ENCODE data around the gene SP100. TPM values are rescaled to one million over a fixed set of nuclear protein-coding genes. Genes with fewer than 3 reads are reported as not detected.
"Not testable (repeated sequence)": the region's sequence is repeated elsewhere in the genome, so short reads cannot be mapped to it uniquely, and the experiment has no call there.

Gene SP100
- total RNA-seq, 1 experiment from 2014 or later = 69.7 TPM

- DNase-seq (ENCODE audit: extremely low read depth, low read depth) = no peak
Observed at GRCh38 chr2:230455005-230455684, 39.1 kb downstream of the SP100 start.

- no peak for DNase-seq (ENCODE audit: extremely low read depth, low read depth)
Observed at GRCh38 chr2:230457073-230457768, 41.2 kb downstream of the SP100 start.

DNA sequence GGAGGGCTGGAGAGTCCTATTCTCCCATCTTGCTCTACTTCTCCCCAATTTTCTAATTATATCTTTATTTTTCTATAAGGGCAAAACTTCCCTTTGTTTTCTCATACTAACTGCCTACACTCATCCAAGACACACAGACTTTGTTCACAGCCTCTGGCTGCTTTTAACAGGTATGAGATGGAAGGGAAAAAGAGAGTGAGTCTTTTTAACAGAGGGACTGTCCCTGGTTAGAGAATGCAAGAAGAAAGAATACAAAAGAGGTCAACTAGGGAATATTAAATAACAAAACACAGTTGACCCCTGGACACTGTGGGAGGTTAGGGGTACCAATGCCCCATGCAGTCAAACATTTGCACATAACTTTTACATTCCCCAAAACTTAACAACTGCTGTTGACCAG, 41.8 kb downstream of the SP100 start:
- DNase-seq (ENCODE audit: extremely low read depth, low read depth) = no peak

- no peak for DNase-seq (ENCODE audit: extremely low read depth, low read depth)
Observed at GRCh38 chr2:230459216-230459615, 43.2 kb downstream of the SP100 start.

GRCh38 chr2:230471074-230471473, 55.1 kb downstream of the SP100 start:
- DNase-seq (ENCODE audit: extremely low read depth, low read depth) = no peak

GRCh38 chr2:230472621-230473018, 56.6 kb downstream of the SP100 start:
- no peak for DNase-seq (ENCODE audit: extremely low read depth, low read depth)

DNA sequence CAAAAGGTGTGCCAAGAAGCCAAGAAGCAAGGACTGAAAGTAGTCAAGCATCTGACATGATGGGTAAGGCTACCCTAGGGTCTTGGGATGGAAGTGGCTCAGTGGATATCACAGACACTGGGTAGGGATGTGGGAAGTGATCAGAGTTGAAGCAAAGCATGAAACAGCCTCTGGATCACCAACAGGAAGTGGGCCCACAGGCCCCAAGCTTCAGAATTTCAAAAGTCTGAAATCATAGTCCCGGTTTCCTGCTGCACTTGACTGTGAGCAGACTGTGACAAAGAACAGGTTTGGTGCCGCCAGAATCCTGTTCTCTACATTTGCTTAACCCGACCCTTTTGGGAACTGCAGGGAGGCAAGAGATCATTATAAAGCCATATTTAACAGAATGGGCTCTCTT, 57.4 kb downstream of the SP100 start:
- no peak for DNase-seq (ENCODE audit: extremely low read depth, low read depth)

GRCh38 chr2:230475143-230475542, 59.1 kb downstream of the SP100 start:
- DNase-seq (ENCODE audit: extremely low read depth, low read depth) = no peak

DNA sequence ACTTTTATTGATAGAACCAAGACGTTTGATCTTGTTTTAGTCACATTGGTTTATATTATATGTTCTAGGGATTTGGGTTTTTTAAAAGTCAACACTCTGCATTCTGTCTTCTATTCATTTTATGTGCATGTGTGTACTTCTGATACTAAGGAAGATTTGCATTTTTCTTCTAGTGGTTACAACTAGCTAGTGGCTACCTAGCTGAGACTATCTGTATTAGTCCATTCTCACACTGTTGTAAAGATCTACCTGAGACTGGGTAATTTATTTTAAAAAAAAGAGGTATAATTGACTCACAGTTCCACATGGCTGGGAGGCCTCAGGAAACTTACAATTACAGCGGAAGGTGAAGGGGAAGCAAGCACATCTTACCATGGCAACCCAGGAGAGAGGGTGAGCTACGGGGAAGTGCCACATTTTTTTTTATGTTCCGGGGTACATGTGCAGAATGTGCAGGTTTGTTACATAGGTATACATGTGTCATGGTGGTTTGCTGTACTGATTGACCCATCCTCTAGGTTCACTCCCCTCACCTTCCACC, 69.9 kb downstream of the SP100 start:
- DNase-seq (ENCODE audit: extremely low read depth, low read depth) = no peak

DNA sequence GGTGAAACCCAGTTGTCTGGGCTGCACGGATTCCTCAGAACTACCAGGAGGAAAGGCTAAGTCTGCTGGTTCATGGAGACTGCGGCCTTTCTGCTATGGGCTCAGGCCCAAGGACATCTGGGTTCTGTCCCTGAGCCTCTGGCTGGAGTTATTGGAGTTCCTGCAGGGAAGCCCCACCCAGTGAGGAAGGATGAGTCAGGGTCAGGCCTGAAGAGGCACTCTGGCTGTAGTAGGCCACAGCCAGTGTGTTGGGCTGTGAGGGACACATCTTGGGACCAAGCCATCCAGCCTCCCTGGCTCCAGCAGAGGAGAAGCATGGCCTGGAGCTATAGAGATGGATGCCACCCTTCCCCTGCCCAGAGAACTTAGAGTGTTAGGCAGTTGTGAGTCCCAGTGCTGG, 75.2 kb downstream of the SP100 start:
- not testable (repeated sequence) for DNase-seq (ENCODE audit: extremely low read depth, low read depth)

- DNase-seq (ENCODE audit: extremely low read depth, low read depth) = no peak
Observed at GRCh38 chr2:230492107-230492506, 76.1 kb downstream of the SP100 start.

- DNase-seq (ENCODE audit: extremely low read depth, low read depth) = no peak
Observed at GRCh38 chr2:230494980-230495379, 79.0 kb downstream of the SP100 start.

GRCh38 chr2:230496891-230497290, 80.9 kb downstream of the SP100 start:
- DNase-seq (ENCODE audit: extremely low read depth, low read depth) = no peak

- DNase-seq (ENCODE audit: extremely low read depth, low read depth) = no peak
Observed at GRCh38 chr2:230498506-230499107, 82.6 kb downstream of the SP100 start.

GRCh38 chr2:230502593-230502992, 86.6 kb downstream of the SP100 start:
- no peak for DNase-seq (ENCODE audit: extremely low read depth, low read depth)

DNA sequence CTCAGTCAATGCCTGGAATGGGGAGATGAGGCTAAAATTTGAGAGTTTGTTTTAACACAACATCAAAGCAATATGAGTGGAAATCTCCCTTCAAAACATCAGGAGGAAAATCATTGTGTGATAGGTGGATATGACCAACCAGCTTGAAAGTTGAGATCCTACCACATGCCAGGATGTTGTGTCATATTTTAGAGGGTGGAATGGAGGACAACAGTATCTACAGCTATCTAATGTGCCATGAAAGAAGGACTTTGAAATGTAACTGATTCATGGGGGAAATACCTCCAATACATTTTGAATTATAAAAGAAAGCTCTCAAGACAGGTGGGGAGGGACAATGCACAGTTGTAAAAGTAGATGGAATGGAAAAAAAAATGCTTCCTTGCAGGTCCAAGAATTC, 87.8 kb downstream of the SP100 start:
- DNase-seq (ENCODE audit: extremely low read depth, low read depth) = no peak

GRCh38 chr2:230505162-230505561, 89.2 kb downstream of the SP100 start:
- no peak for DNase-seq (ENCODE audit: extremely low read depth, low read depth)

GRCh38 chr2:230512955-230513748, 97.2 kb downstream of the SP100 start:
- DNase-seq (ENCODE audit: extremely low read depth, low read depth) = no peak

DNA sequence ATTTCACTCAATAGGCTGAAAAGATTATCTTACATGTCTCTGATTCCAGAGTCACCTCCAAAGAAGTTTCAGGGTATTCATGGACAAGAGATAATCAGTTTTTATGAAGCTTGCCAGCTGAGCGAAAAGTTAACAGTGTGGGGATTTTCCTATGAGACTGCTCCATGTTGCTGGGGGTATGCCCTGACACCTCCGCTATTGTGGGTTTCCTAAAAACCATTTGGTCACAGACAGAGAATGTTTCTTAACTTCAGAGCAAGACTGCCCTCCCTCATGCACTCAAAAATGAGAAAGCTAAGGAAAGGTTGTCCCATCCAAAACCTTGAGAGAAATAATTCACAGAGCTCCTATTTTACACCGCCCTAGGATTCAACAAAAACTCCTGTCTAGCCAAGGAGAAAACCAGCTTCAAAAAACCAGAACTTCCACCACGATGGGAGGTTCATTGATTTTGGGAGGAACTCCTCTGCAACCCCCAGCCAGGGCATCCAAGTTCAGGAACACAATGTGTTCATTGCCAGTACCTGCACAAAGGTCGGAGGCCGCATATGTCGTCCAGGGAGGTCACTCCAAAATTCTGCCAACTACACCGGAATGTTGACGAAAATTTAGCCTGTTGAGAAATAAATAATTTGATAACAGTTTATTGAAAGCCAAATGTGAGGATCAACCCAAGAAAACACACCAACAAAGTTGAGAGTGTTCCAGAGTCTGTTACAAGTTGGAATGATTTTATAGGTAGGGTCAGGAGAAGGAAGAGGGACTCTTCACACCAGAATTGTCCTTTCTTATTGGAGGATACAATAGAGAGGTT, 104.3 kb downstream of the SP100 start:
- DNase-seq (ENCODE audit: extremely low read depth, low read depth) = no peak

GRCh38 chr2:230520875-230521155, 104.8 kb downstream of the SP100 start:
- no peak for DNase-seq (ENCODE audit: extremely low read depth, low read depth)

Measured in NCI-H460 (cell line).